Activated CD4-positive, alpha-beta T cell treated with anti-CD3 and anti-CD28 coated beads, Interleukin-2, amount 50 U/mL, for 48 hours (primary cell): ENCODE data around the gene CD24.

Experiments
- DNase-seq, 2 experiments: peaks; one replicate each; pipeline ENCODE4 v3.0.0-alpha.2; 2020

CD24 gene

DNA sequence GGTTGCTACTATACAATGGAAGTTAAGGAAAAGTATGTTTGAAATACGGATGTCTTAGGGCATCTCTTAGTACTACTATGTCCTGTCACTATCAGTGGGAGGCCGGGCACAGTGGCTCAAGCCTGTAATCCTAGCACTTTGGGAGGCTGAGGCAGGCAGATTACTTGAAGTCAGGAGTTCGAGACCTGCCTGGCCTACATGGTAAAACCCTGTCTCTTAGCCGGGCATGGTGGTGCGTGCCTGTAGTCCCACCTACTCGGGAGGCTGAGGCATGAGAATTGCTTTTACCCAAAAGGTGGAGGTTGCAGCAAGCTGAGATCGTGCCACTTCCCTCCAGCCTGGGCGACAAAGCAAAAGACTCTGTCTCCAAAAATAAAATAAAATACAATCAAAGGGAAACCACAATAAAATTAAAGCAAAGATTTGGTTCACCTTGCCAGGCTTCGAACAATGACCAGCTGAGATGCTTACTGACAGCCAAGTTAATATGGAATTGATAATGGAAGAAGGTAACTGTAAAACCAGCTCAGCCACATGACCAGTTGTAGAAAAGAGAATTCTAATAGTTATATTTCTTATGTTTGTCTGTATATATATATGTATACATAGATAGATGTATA, 6.5 kb downstream of the CD24 start:
- no peak for DNase-seq

DNA sequence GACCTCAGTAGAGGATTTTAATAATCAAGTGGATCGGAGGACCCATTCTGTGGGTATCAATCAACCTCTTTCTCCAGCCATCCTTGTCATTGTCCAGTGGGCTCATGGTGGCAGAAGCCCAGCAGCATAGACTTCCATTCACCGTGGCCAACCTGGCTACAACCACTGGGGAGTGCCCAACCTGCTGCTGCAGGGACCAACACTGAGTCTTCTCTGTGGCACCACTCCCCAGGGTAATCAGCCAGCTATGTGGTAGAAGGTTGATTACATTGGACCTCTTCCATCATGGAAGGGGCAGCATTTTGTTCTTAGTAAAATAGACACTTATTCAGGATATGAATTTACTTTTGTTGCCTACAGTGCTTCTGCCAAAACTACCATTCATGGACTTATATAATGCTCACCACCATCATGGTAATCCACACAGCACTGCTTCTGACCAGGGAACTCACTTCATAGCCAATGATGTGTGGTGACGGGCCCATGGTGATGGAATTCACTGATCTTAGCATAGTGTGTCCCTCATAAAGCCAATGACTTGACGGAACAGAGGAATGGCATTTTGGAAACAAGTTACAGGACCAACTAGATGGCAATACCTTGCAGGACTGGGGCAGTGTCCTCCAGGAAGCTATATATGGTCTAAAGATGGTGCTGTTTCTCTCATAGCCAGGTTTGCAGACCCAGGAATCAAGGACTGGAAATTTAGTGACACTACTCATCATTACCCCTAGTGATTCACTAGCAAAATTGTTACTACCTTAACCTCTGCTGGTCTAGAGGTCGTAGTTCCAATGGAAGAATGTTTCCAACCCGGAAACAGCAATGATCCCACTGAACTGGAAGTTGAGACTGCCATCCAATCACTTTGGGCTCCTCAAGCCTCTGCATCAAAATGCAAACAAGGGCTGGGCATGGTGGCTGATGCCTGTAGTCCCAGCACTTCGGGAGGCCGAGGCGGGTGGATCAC, 7.6 kb downstream of the CD24 start:
- DNase-seq = no peak

DNA sequence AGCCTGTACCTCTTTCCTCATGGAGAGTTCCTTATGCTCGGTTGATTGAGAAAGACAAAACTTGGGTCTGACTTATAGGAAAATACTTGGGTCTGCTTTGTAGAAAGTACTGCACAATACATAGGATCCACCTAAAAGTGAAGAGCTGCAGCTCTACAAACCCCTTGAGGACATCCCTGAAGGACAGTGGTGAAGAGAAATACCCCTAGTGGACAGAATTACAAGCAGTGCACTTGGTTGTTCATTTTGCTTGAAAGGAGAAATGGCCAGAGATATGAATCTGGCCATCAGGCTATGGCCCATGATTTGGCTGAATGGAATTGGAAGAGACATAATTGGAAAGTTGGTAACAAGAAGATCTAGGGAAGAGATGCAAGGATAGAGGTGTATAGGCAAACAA, 8.3 kb downstream of the CD24 start:
- no peak for DNase-seq

DNA sequence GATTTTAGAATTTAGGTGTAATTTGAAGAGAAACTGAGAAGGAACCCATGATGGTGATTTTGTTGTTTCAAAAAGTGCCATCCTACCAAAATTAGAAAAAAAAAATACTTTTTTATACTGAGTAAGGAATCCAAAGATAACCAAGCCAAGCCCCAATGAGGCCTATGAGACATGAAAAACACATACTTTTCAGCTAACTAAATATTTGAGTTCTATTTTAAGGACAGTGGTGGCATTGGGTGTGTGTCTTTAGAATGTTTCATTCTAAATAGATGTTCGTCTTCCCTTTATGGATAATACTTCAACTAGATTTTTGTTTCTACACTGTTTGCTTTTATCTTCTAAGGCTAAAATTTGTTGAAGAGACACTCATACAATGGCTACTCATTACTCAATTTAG, 9.6 kb downstream of the CD24 start:
- DNase-seq = no peak

DNA sequence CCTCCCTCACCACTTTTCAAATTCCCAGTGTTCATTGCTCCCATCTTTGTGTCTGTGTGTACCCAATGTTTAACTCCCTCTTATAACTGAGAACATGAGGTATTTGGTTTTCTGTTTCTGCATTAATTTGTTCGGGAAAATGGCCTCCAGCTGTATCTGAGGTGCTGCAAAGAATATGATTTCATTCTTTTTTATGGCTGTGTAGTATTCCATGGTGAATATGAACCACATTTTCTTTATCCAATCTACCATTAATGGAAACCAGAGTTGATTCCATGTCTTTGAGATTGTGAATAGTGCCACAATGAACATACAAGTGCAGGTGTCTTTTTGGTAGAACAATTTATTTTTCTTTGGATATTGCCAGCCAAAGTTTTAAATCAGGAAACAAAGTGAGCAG, 10.4 kb downstream of the CD24 start:
- no peak for DNase-seq

DNA sequence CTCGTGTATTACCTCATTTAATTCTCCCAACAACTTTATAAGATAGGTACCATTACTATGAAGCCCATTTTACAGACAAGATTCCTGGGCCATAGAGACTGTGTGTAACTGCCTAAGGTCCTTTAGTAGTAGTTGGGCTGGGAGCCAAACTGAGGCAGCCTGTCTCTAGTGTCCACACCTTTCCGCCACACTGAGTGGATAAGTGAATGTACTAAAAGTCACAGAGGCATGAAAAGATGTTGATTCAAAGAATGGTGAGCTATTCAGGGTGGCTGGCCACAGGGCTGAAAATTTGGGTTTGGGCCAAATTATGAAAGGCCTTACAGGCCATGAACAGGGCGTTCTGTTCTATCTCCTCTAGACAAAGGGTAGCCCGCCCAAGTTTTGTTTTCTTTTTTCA, 11.0 kb downstream of the CD24 start:
- DNase-seq = no peak

DNA sequence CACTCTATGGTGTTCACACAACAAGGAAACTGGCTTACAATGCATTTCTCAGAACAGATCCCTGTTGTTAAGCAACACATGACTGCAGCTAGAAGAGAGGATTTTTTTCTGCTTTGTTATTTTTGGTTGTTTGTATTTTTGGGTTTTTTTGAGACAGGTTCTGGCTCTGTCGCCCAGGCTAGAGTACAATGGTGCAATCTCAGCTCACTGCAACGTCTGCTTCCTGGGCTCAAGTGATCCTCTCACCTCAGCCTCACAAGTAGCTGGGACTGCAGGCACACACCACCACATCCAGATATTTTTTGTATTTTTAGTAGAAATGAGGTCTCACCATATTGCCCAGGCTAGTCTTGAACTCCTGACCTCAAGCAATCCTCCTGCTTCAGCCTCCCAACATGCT, 12.7 kb downstream of the CD24 start:
- DNase-seq = no peak

DNA sequence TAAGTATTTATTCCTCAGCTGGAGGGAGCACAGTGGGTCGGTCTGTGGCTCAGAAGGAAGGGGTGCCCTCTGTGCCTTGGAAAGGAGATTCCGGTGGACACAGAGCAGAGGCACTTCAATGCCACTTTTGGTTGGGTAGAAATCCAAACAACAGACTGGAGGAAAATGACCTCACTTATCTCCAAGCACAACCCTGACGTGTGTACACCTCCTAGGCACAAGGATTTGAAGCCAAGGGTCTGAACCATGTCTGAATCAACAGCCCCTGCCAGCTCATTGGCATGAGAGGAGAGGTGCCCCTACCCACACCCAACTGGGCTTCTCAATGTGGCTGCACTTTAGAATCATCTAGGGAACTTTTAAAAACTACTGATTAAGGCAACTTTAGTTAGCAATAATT, 13.4 kb downstream of the CD24 start:
- no peak for DNase-seq

DNA sequence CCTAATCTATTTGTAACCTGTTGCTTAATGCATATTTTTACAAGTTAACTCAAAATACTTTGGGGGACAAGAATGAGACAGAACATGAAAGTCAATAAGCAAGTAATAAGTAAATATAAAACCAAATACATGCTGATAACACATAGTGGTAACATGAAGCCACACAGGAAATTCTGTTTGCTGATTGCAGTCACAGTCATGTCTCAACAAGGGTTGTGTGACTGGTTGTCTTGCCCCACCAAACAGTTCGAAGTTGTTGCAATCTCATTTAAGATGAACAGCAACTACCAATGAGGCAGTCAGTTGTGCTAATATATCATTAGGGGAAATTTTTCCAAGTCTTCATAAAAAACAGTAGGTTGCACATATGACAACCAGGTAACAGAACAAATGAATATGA, 14.5 kb downstream of the CD24 start:
- DNase-seq = no peak

DNA sequence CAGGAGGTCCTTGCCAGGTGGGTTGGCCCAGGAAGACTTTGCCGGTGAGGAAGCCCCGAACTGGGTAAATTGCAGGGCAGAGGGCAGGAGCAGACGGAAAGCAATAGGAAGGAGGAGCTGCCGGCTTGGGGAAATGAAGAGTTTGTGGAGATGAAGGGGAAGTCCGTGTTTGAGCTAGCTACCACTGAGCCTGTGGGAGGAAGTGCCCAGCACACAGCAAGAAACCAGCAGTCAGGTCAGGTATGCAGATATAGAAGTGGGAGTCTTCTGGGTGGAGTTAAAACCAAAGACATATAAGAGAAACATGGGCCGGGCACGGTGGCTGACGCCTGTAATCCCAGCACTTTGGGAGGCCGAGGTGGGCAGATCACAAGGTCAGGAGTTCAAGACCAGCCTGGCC, 34.7 kb downstream of the CD24 start:
- no peak for DNase-seq

DNA sequence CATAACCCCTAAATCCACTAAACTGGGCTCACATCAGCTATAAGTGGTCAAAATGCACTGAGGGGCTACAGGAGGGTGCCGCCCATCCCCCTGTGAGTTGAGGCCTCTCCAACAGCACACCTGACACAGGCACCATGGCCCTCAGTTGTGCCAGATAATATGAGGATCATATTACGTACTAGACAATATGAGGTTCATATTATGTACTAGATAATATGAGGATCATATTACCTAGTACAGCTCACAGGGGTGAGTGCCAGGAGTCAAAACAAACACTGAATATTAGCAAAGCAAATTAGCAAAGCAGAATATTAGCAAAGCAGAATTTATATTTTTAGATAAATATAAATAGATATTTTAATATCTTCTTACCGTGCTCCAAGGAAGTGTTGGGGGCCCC, 35.3 kb downstream of the CD24 start:
- DNase-seq = no peak

DNA sequence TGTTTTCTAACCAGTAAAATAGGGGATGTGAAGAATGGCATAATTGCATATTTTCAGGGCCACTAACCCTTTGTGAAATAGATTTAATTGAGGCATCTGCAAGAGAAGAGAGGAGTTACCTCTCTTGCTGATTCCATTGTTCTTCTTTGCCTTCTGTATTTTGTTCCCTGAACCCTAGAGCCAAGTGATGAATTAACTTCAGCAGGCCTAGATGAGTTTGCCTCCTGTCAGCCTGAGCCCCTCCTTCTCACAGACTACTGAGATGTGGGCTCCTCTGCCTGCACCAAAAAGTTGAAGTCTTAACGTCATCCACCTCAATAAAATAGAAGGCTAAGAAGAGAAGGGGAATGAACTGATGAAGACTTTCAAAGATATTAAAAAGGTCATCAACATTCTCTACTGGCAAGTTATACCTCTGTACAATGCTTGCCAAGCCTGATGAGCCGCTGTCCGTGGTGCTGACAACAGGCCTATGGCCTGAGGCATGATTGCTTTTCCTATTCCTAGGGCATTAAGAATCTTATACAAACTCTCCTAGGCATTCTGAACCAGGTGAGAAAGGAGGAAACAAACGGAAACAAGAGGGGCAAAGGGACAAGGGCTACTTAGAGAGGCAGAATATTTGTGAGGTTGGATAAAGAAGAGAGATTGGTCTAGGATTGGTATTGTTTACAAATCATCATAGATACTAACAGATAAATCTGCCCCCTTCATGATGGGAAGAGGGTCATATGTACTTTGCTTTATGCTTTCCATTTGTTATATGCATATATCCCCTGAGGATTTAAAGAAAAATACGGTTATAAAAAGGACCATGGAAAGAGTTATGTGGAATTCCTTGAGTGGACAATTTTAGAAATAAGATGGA, 46.8 kb downstream of the CD24 start:
- DNase-seq = peak; percentile 39 to 40

DNA sequence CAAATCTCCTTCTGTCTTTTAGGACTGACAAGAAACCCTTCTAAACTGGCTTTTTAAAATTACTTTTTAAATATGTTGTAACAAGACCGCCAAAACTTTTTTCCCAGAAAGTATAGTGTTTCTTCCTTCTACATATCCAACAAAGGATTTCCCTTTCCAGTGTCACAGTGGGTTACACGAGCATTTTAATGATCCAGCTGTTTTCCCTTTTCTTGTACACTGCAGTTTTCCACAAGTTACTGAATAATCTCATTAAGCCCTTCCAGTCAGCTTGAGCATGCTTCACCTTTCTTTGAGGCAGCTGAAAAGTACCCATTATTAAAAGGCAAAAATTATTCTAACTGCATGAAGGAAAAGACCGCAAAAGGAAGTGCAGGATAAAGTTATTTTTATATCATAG, 48.6 kb downstream of the CD24 start:
- no peak for DNase-seq

DNA sequence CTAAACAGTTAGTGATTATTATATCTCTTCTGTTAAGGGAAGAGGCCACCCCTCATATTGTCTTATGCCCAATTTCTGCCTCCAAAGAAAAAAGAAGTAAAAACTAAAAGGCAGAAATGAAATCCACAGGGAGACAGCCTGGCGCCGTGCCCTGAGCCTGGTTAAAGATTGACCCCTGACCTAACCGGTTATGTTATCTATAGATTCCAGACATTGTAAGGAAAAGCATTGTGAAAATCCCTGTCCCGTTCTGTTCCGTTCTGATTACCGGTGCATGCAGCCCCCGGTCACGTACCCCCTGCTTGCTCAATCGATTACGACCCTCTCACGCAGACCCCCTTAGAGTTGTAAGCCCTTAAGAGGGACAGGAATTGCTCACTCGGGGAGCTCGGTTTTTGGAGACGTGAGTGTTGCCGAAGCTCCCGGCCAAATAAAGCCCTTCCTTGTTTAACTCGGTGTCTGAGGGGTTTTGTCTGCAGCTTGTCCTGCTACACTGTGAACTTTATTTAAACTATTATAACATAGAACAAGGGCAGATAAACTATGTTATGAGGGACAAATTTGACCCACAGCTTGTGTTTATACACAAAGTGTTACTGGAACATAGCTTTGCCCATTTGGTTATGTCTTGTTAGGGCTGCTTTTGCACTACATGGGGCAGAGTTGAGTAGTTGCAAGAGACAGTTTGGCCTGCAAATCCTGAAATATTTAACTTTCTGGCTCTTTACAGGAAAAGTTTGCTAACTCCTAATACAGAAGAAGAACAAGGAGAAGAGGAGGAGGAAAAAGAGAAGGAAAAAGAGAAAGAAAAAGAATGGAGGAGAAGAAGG, 49.6 kb downstream of the CD24 start:
- no peak for DNase-seq

DNA sequence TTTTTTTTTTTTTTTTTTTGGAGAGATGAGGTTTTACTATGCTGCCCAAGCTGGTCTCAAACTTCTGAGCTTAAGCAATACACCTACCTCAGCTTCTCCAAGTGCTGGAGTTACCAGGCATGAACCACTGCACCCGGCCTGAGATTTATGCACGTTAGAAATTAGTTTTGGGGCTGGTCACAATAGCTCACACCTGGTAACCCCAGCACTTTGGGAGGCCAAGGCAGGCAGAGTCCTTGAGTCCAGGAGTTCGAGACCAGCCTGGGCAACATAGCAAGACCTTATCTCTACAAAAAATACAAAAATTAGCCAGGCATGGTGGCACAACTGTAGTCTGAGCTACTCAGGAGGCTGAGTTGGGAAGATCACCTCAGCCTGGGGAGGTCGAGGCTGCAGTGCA, 51.9 kb downstream of the CD24 start:
- no peak for DNase-seq
